ENCODE data around the gene COA1. TPM values are rescaled to one million over a fixed set of nuclear protein-coding genes. Genes with fewer than 3 reads are reported as not detected.

Gene COA1
- polyA plus RNA-seq, 4 donors = 30.5 to 45.7 (median 32.9) TPM

DNA sequence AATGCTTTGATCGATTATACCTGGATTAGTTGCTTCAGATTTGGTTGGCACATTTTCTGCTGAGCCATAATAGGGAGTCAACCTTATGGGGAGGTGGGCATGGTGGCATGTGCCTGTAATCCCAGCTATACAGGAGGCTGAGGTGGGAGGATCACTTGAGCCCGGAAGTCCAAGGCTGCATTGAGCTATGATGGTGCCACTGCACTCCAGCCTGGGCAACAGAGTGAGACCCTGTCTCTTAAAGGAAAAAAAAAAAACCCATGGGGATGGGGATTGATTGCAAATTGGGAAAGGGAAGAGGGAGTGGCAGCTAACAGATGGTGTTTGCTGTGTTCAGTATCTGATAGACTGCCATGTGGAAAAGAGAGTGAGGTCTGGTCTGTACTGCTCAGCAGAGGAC lies 135.3 kb downstream of the COA1 start:
- Histone ChIP-seq H3K36me3 (ENCODE audit: control insufficient read depth in 3 of 3, insufficient read depth in 2 of 3, low read depth in 1 of 3, low read length in 3 of 3) (peaks cover 0 to 16% (median 3%) of the 10 kb centered on the region in 3 donors), H3K9me3 (ENCODE audit: control insufficient read depth in 2 of 2, insufficient read depth in 1 of 2, low read depth in 1 of 2, low read length in 1 of 2) (no peaks in the 10 kb centered on the region), H3K27ac (ENCODE audit: low read depth in 1 of 3, low read length in 2 of 3) (no peak overlapping the region), H3K4me3 (ENCODE audit: low read depth in 1 of 3, low read length in 3 of 3) (no peak overlapping the region), H3K27me3 (ENCODE audit: control insufficient read depth in 3 of 3, insufficient read depth in 3 of 3, low read length in 3 of 3) (no peaks in the 10 kb centered on the region), H3K4me1 (ENCODE audit: control insufficient read depth in 3 of 3, insufficient read depth in 2 of 3, low read depth in 1 of 3, low read length in 2 of 3) (peaks cover 0 to 5% (median 4%) of the 10 kb centered on the region in 3 donors)
- WGBS, 3 donors = 75 to 81% (median 77%) methylated on average over 2 of the region's 2 CpGs
- DNase-seq (no peak), FAIRE-seq (no peak)

GRCh38 chr7:43593010-43593409 lies 136.3 kb downstream of the COA1 start:
- peaks cover 0 to 11% (median 3%) of the 10 kb centered on the region in 3 donors for H3K36me3 ChIP-seq (ENCODE audit: control insufficient read depth in 3 of 3, insufficient read depth in 2 of 3, low read depth in 1 of 3, low read length in 3 of 3)
- no peak overlapping the region for H3K4me3 ChIP-seq (ENCODE audit: low read depth in 1 of 3, low read length in 3 of 3)
- WGBS, 3 donors = 84 to 100% (median 90%) methylated on average over 1 of the region's 1 CpG
- FAIRE-seq = no peak
- H3K9me3 ChIP-seq (ENCODE audit: control insufficient read depth in 2 of 2, insufficient read depth in 1 of 2, low read depth in 1 of 2, low read length in 1 of 2) = no peaks in the 10 kb centered on the region
- H3K4me1 ChIP-seq (ENCODE audit: control insufficient read depth in 3 of 3, insufficient read depth in 2 of 3, low read depth in 1 of 3, low read length in 2 of 3) = peaks cover 0 to 11% (median 5%) of the 10 kb centered on the region in 3 donors
- no peak overlapping the region for H3K27ac ChIP-seq (ENCODE audit: low read depth in 1 of 3, low read length in 2 of 3)
- H3K27me3 ChIP-seq (ENCODE audit: control insufficient read depth in 3 of 3, insufficient read depth in 3 of 3, low read length in 3 of 3) = no peaks in the 10 kb centered on the region
- no peak for DNase-seq

GRCh38 chr7:43592326-43592725 lies 137.0 kb downstream of the COA1 start:
- Histone ChIP-seq H3K4me3 (ENCODE audit: low read depth in 1 of 3, low read length in 3 of 3) (no peak overlapping the region), H3K27ac (ENCODE audit: low read depth in 1 of 3, low read length in 2 of 3) (no peak overlapping the region), H3K9me3 (ENCODE audit: control insufficient read depth in 2 of 2, insufficient read depth in 1 of 2, low read depth in 1 of 2, low read length in 1 of 2) (no peaks in the 10 kb centered on the region), H3K27me3 (ENCODE audit: control insufficient read depth in 3 of 3, insufficient read depth in 3 of 3, low read length in 3 of 3) (no peaks in the 10 kb centered on the region), H3K36me3 (ENCODE audit: control insufficient read depth in 3 of 3, insufficient read depth in 2 of 3, low read depth in 1 of 3, low read length in 3 of 3) (peaks cover 0 to 5% (median 2%) of the 10 kb centered on the region in 3 donors), H3K4me1 (ENCODE audit: control insufficient read depth in 3 of 3, insufficient read depth in 2 of 3, low read depth in 1 of 3, low read length in 2 of 3) (peaks cover 0 to 11% (median 5%) of the 10 kb centered on the region in 3 donors)
- DNase-seq (no peak), FAIRE-seq (no peak)
- 93 to 100% (median 95%) methylated on average over 3 of the region's 3 CpGs for WGBS, 3 donors

DNA sequence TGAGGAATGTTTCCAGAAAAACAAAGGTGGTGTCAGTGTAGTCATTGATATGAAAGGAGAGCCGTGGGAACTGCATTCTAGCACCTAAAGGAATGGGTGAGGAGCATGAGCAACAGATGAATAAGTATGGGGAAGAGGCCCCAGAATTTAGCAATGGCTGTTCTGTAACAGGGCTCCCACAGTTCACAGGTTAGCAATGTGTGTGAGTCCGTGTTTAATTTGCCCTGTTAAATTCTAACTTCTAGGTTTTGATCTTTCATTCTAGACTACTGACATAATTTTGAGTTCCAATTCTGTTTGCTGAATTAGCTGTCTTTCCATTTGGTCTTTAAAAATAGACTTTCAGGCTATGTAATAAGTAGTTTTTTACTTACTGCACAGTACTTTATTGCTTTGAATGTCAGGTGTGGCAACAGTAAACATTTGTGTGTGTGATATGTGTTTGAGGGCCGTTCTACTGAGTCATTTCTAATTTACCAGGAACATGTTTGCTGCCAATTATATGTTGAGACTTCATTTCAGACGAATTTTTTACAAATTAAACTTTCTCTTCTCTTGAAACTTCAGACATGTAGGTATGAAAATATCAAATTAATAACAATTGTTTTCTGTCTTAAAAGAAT lies 137.7 kb downstream of the COA1 start:
- peaks cover 0 to 3% (median 0%) of the 10 kb centered on the region in 3 donors for H3K36me3 ChIP-seq (ENCODE audit: control insufficient read depth in 3 of 3, insufficient read depth in 2 of 3, low read depth in 1 of 3, low read length in 3 of 3)
- DNase-seq (peak; percentile 26 to 44), FAIRE-seq (no peak)
- peaks cover 0 to 11% (median 7%) of the 10 kb centered on the region in 3 donors for H3K4me1 ChIP-seq (ENCODE audit: control insufficient read depth in 3 of 3, insufficient read depth in 2 of 3, low read depth in 1 of 3, low read length in 2 of 3)
- H3K4me3 ChIP-seq (ENCODE audit: low read depth in 1 of 3, low read length in 3 of 3) = no peak overlapping the region
- WGBS, 3 donors = 10 to 42% (median 17%) methylated on average over 4 of the region's 4 CpGs
- H3K27ac ChIP-seq (ENCODE audit: low read depth in 1 of 3, low read length in 2 of 3) = no peak overlapping the region
- H3K27me3 ChIP-seq (ENCODE audit: control insufficient read depth in 3 of 3, insufficient read depth in 3 of 3, low read length in 3 of 3) = no peaks in the 10 kb centered on the region
- no peaks in the 10 kb centered on the region for H3K9me3 ChIP-seq (ENCODE audit: control insufficient read depth in 2 of 2, insufficient read depth in 1 of 2, low read depth in 1 of 2, low read length in 1 of 2)

GRCh38 chr7:43590862-43591557 lies 138.3 kb downstream of the COA1 start:
- Histone ChIP-seq H3K27ac (ENCODE audit: low read depth in 1 of 3, low read length in 2 of 3) (peak overlapping the region in 1 of 3 donors; percentile 32), H3K36me3 (ENCODE audit: control insufficient read depth in 3 of 3, insufficient read depth in 2 of 3, low read depth in 1 of 3, low read length in 3 of 3) (no peaks in the 10 kb centered on the region), H3K27me3 (ENCODE audit: control insufficient read depth in 3 of 3, insufficient read depth in 3 of 3, low read length in 3 of 3) (no peaks in the 10 kb centered on the region), H3K9me3 (ENCODE audit: control insufficient read depth in 2 of 2, insufficient read depth in 1 of 2, low read depth in 1 of 2, low read length in 1 of 2) (no peaks in the 10 kb centered on the region), H3K4me1 (ENCODE audit: control insufficient read depth in 3 of 3, insufficient read depth in 2 of 3, low read depth in 1 of 3, low read length in 2 of 3) (peaks cover 0 to 11% (median 7%) of the 10 kb centered on the region in 3 donors), H3K4me3 (ENCODE audit: low read depth in 1 of 3, low read length in 3 of 3) (no peak overlapping the region)
- FAIRE-seq (no peak), DNase-seq (no peak)
- 47 to 56% (median 51%) methylated on average over 2 of the region's 2 CpGs for WGBS, 3 donors

- DNase-seq (no peak), FAIRE-seq (no peak)
- no peaks in the 10 kb centered on the region for H3K36me3 ChIP-seq (ENCODE audit: control insufficient read depth in 3 of 3, insufficient read depth in 2 of 3, low read depth in 1 of 3, low read length in 3 of 3)
- no peaks in the 10 kb centered on the region for H3K27me3 ChIP-seq (ENCODE audit: control insufficient read depth in 3 of 3, insufficient read depth in 3 of 3, low read length in 3 of 3)
- 68 to 85% (median 77%) methylated on average over 3 of the region's 3 CpGs for WGBS, 3 donors
- H3K4me3 ChIP-seq (ENCODE audit: low read depth in 1 of 3, low read length in 3 of 3) = peak overlapping the region in 1 of 3 donors; percentile 3
- no peaks in the 10 kb centered on the region for H3K9me3 ChIP-seq (ENCODE audit: control insufficient read depth in 2 of 2, insufficient read depth in 1 of 2, low read depth in 1 of 2, low read length in 1 of 2)
- peaks cover 1 to 17% (median 11%) of the 10 kb centered on the region in 3 donors for H3K4me1 ChIP-seq (ENCODE audit: control insufficient read depth in 3 of 3, insufficient read depth in 2 of 3, low read depth in 1 of 3, low read length in 2 of 3)
- no peak overlapping the region for H3K27ac ChIP-seq (ENCODE audit: low read depth in 1 of 3, low read length in 2 of 3)
Measured at GRCh38 chr7:43589728-43590127, 139.6 kb downstream of the COA1 start.

Other genes starting within 250 kb of the COA1 start
- 10 to 100 TPM in 3 of 4 donors, 1 to 10 TPM in 1; 6.6 to 13.3 (median 11.5) TPM for gene STK17A, start 146.4 kb downstream of the COA1 start, polyA plus RNA-seq
- gene BLVRA, start 29.2 kb upstream of the COA1 start, polyA plus RNA-seq = 10 to 100 TPM in 2 of 4 donors, 1 to 10 TPM in 2; 3.4 to 22.2 (median 15.4) TPM
- 100 to 1,000 TPM in 3 of 4 donors, 10 to 100 TPM in 1; 88.9 to 174 (median 134) TPM for gene MRPS24, start 140.0 kb upstream of the COA1 start, polyA plus RNA-seq
- gene URGCP, start 177.1 kb upstream of the COA1 start, polyA plus RNA-seq = 10 to 100 TPM; 22.5 to 56.4 (median 45.8) TPM
- 10 to 100 TPM; 10.2 to 13.6 (median 11.8) TPM for gene UBE2D4, start 196.9 kb upstream of the COA1 start, polyA plus RNA-seq